Ureter (tissue), 1 donor: ENCODE data around the gene STAT2. TPM values are rescaled to one million over a fixed set of nuclear protein-coding genes. Genes with fewer than 3 reads are reported as not detected.
A peak's percentile ranks its signal among the peaks of the same experiment; 100 is the strongest.
"Not testable (repeated sequence)": the region's sequence is repeated elsewhere in the genome, so short reads cannot be mapped to it uniquely, and the experiment has no call there.

ENCODE experiments used
- DNase-seq: peaks from one replicate; pipeline ENCODE4 v3.0.0-alpha.2; 2020; ENCODE audit warnings: low spot score
- total RNA-seq: library from RNA; stranded (reverse); gene quantifications from one replicate; pipeline ENCODE4 v1.2.4, GENCODE V29; 2023
- donor health status: DM: yes; HTN: yes; CAD: no.

Gene STAT2
- total RNA-seq, 1 donor from 2014 or later: 158 TPM

- no peak for DNase-seq
Observed at GRCh38 chr12:56362130-56363059, 2.5 kb upstream of the STAT2 start, which contains the start of gene APOF. APOF (minus strand) TSS chr12:56362857; CDS start chr12:56362745, 112 bp downstream.

- DNase-seq: no peak
Observed at GRCh38 chr12:56361487-56362129, 1.7 kb upstream of the STAT2 start.

- DNase-seq: no peak
Observed at GRCh38 chr12:56358836-56359532, 923 bp downstream of the STAT2 start.

GRCh38 chr12:56351325-56351724, 8.6 kb downstream of the STAT2 start:
- no peak for DNase-seq

GRCh38 chr12:56350662-56351061, 9.2 kb downstream of the STAT2 start:
- no peak for DNase-seq

- no peak for DNase-seq
Observed at GRCh38 chr12:56348776-56349175, 11.1 kb downstream of the STAT2 start.

- not testable (repeated sequence) for DNase-seq
Observed at GRCh38 chr12:56347255-56347654, 12.7 kb downstream of the STAT2 start.

- no peak for DNase-seq
Observed at GRCh38 chr12:56346675-56347074, 13.2 kb downstream of the STAT2 start.

- DNase-seq: not testable (repeated sequence)
Observed at GRCh38 chr12:56342290-56342689, 17.6 kb downstream of the STAT2 start.

- DNase-seq: no peak
Observed at GRCh38 chr12:56341616-56342015, 18.3 kb downstream of the STAT2 start.

GRCh38 chr12:56339158-56339422, 20.8 kb downstream of the STAT2 start:
- DNase-seq: no peak

- no peak for DNase-seq
Observed at GRCh38 chr12:56338308-56339157, 21.4 kb downstream of the STAT2 start, which contains the start of gene IL23A. IL23A (plus strand) TSS chr12:56338884; CDS start chr12:56339045, 161 bp downstream.

GRCh38 chr12:56337753-56338251, 22.1 kb downstream of the STAT2 start:
- no peak for DNase-seq

GRCh38 chr12:56336361-56337167, 23.3 kb downstream of the STAT2 start:
- no peak for DNase-seq

GRCh38 chr12:56335527-56335926, 24.4 kb downstream of the STAT2 start:
- DNase-seq: not testable (repeated sequence)

- no peak for DNase-seq
Observed at GRCh38 chr12:56334490-56334793, 25.5 kb downstream of the STAT2 start.

- DNase-seq: peak; percentile 98
Observed at GRCh38 chr12:56333679-56334489, 26.0 kb downstream of the STAT2 start, which contains the start of gene PAN2. PAN2 (minus strand) TSS chr12:56334000; CDS start chr12:56333094, 906 bp downstream.

- DNase-seq: no peak
Observed at GRCh38 chr12:56333197-56333678, 26.7 kb downstream of the STAT2 start.

GRCh38 chr12:56332512-56333196, 27.3 kb downstream of the STAT2 start:
- DNase-seq: no peak
